Renal cortical epithelial cell (primary cell): ENCODE results near the gene AMPD3. TPM values are rescaled to one million over a fixed set of nuclear protein-coding genes. Genes with fewer than 3 reads are reported as not detected.
A peak's percentile ranks its signal among the peaks of the same experiment; 100 is the strongest.
"Not testable (repeated sequence)": the region's sequence is repeated elsewhere in the genome, so short reads cannot be mapped to it uniquely, and the experiment has no call there.

Experiments used
- DNase-seq: peaks from one replicate; pipeline ENCODE4 v3.0.0-alpha.2; 2011; ENCODE audit warnings: low read depth
- total RNA-seq: library from RNA; depleted of rRNA; stranded (reverse); fragments of >200 nt; gene quantifications from 2 replicates; pipeline ENCODE4 v1.2.3, GENCODE V29; 2014

AMPD3 gene
- 6.7 and 6.8 TPM in 2 replicates for total RNA-seq

DNA sequence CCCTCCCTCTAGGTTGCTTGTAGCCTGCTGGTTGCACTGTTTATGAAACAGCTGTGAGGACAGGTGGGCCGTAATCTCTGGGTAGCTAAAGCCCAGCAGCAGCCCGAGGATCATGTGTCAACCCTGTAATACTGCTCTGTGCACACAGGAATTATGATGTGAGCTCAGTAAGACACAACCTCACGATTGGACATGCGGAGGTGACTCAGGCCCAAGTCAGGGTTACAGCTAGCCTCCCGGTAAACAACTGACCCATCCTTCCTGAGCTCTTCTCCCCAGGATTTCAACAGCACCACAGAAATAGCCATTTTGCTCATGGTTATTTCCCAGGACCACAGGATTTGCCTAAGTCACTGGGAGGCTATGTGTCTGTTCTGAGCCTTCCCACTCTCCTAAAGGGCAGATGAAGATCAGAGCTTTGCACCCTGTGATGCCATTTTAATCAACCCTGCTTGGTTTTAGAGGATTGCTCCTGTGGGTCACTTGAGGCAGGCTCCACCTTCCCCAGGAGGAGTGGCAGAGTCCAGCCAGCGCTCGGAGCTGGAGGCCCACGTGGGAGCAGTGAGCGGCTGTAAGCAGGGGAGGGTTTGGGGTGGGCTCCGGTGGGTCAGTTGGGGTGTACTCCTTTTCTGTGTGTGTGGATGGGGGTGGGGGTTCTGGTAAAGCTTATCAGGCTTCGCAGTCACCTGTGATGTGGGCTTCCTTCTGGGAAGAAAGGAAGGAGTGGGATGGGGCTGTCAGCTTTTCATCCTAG, at the start of gene AMPD3:
Gene AMPD3, plus strand, starts transcription at position 387 of the 754 bp plus-strand sequence. CDS start 6,256 bp downstream, outside the sequence.
- peak; percentile 94 for DNase-seq

DNA sequence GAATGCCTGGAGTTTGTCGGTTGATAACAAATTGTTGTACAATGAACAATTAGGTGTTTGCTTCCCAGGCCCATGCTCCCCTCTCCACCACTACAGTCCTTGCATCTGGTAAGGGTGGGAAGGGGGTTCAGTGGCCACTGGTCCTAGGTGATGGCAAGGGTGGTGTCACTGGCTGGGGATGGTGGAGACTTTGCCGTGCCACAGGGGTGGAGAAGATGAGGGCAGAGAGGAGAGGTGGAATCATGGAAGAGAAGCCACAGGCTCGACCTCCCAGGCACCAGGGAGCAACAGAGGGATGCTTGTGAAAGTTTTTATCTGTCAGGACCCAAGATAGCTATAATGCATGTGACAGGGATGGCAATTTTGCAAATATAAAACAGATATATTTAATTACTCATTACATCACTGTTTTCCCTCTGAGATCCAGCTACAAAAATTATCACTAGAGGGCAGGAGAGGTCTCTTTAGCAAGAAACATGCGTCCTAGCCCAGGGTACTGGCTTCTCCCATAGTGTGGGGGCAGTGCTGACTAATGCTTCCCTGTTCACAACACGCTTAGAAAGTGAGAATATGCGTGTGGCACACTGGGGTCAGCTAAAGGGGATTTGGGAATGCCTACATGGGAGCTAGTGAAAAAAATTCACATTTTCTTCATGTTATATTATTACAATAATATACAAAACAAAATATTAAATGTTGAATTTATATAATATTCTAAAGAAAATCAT, 49.0 kb upstream of the AMPD3 start:
- peak; percentile 88 for DNase-seq

DNA sequence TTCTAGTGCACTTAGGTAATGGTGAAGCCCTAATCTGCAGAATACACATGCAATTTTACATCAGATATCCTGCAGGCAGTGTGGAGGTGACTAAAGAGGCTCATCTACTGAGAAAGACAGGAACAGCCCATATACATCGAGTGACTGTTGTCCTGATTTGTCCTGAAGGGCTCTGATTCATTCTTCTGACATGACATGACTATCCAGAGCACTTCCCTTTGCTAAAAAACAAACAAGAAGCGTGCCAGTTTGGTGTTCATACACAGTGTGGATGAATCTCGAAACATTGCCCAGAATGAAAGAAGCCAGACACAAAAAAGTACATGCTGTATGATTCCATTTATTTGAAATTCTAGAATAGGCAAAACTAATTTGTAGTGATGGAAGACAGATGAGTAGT, 48.0 kb upstream of the AMPD3 start:
- DNase-seq: peak; percentile 36

DNA sequence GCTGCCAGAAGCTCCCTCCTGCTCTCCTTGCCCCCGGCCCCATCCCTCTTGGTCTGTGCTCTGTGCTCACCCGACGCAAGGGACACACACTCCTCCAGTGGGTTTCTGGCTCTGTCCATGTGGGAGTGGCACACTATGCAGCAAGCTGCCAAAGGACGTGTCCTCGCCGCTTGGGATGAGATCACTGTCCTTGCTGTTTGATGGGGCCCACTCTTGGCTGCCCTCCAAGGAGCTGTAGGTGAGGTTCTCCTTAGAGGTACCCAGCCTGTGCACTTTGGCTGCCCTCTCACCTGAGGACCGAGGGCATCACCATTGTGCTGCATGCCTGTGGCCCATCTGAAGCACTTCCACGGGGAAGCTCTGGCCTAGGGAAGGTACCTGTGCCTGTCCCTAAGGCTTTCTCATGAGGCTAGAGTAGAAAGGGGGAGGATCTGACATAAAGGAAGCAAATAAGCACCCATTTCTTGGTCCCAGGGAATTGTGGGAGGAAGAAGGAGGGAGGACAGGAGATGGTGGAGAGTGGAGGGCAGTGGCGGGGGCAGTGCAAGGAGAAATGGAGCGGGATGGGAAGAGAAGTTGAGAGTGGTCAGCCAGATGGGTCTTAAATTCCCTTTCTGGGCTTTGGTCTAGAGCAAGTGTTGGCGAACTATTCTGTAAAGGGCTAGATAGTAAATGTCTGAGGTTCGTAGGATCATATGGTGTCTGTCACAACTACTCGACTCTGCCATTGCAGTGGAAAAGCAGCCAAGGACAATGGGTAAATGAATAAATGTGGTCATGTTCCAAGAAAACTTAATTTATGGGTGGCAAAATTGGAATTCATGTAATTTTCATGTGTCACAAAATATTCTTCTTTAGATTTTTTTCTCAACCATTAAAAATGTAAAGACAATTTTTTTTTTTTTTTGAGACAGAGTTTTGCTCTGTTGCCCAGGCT, 47.0 kb upstream of the AMPD3 start:
- no peak for DNase-seq

DNA sequence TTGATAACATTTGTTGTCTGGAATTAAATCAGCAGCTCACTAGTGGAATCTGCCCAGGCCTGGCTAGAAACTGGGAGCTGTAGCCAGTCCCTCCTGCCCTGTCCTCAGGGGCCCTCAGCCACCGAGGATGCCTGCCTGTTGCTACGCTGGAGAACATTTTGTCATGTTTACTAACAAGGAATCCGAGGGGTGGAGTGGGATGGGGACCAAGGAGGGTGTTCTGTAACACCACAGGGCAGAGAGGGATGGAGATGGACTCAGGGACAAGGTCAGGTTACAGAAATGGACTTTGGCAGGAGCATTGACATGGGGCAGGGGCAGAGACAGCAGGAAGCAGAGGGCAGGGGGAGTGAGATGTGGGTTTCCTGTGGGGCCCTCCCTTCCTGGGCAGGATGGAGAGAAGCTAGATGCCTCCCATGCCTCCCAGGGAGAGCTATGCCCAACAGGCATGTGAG, 45.8 kb upstream of the AMPD3 start:
- DNase-seq: no peak

DNA sequence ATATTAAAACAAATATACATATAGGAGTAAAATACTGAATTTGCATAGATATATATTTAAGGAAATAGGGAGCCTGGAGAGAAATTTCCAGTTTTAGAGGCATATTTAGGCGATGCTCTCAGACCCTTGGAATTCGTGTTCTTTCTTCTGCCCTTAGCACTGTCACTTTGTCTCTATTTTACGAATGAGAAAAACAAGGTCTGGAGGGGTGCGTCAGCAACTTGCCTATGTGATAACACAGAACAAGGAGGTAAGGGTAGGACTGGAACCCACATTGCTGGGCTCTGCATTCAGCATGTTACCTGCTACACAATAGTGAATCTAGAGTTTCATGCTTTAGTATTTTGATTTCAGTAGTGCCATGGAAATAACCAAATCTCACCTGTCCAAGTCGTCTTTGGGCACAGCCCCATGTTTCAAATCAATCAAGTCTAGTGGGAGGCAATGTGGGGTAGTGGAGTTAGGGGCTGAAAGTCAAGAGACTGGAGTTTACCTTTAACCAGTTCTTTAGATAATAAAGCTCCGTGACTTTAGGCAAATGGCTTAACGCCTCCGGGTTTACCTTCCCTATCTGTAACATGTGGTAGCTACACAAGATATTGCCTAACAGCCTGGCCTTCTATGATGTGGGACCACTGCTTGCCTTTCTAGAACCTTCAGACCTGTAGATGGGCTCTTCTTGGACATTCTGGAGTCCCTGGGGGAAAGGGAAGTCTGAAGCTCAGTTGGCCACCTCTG, 44.8 kb upstream of the AMPD3 start:
- no peak for DNase-seq

DNA sequence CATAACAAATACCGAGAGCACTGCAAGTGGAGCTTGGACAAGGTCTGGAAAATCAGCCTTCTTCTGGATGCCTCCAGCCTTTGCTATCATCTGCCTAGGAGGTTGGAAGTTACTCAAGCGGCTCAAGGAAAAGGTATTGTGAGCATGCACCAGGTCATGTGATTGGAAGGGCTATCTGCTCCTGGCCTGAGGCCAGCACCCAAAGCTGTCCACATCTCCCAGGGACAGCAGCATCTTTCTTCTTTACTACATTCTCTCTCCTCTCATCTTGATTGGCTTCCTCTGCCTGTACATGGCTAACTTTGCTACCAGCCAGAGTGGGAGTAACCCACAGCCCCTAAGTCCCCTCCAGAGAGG, 44.2 kb upstream of the AMPD3 start:
- DNase-seq: peak; percentile 32

DNA sequence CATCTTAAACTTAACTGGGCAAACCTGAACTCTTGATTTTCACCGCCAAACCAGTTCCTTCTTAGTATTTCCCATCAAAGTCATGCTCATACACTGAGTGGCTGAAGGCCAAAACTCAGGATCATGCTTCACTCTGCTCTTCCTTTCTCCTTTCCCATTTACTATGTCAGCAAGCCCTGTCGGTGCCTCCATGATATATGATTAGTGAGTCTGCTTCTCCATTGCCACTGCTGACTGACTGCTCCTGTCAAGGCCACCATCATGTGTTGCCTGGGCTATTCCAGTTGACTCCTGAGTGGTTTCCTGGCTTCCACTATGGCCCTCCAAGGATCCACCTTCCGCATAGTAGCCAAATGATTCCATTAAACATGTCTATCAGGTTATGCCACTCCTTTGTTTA, 42.8 kb upstream of the AMPD3 start:
- no peak for DNase-seq

DNA sequence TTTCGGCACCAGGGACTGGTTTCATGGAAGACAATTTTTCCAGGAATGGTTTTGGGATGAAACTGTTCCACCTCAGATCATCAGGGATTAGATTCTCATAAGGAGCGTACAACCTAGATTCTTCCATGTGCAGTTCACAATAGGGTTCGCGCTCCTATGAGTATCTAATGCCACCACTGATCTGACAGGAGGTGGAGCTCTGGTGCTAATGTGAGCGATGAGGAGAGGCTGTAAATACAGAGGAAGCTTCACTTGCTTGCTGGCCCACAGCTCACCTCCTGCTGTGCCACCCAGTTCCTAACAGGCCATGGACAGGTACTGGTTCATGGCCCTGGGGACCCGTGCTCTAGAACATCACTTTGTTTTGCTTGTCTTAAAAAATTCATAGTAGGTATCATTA, 41.8 kb upstream of the AMPD3 start:
- peak; percentile 13 for DNase-seq

DNA sequence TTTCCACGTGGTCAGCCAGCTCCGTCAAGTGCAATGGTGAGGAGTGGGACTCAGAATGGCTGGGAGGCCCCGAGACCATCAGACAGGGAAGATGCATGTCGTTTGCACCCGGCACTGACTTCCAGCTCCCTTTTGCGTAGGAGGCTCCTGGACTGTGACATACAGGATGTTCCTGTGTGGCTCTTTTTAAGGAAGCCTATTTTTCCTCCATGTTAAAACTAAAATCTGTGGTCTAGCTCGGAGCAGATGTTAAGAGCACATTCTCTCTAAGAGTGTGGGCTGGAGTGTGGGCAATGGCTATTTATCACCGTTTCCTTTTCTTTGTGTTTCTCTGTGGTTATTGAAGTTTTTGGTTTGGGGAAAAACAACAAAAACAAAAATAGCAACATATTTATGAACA, 40.9 kb upstream of the AMPD3 start:
- DNase-seq: no peak

DNA sequence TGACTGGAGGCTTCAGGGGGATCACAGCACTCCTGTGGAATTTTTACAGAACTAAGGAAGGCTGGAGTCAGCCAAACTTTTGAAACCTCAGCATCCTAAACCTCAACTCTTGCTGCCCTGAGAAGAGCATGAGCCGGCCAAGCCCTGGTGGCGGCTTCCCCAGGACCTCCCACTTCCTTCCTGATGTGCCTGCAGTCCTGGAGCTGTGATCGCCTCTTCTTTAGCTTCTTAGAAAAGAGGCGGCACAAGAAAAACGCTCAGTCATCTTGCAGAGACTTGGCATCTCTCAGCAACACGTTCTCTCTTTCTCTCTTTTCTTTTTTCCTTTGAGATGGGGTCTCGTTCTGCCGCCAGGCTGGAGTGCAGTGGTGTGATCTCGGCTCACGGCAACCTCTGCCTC, 40.4 kb upstream of the AMPD3 start:
- DNase-seq: no peak

DNA sequence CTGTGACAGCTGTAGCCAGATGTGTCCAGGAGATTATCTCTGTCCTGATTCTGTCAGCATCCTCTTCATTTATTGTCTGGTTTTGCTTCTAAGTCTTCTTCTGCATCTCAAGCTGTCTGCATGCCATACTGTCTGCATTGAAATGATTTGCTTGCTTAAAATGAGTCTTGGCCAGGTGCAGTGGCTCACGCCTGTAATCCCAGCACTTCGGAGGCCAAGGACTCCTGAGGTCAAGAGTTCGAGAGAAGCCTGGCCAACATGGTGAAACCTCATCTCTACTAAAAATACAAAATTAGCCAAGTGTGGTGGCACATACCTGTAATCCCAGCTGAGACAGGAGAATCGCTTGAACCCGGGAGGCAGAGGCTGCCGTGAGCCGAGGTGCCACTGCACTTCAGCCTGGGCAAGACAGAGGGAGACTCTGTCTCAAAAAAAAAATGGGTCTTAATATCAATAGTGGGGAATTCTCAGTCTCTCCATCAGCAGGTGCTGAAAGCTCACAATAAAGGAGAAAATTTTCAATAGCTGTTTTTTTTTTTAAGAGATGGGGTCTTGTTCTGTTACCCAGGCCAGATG, 39.2 kb upstream of the AMPD3 start:
- DNase-seq: no peak

DNA sequence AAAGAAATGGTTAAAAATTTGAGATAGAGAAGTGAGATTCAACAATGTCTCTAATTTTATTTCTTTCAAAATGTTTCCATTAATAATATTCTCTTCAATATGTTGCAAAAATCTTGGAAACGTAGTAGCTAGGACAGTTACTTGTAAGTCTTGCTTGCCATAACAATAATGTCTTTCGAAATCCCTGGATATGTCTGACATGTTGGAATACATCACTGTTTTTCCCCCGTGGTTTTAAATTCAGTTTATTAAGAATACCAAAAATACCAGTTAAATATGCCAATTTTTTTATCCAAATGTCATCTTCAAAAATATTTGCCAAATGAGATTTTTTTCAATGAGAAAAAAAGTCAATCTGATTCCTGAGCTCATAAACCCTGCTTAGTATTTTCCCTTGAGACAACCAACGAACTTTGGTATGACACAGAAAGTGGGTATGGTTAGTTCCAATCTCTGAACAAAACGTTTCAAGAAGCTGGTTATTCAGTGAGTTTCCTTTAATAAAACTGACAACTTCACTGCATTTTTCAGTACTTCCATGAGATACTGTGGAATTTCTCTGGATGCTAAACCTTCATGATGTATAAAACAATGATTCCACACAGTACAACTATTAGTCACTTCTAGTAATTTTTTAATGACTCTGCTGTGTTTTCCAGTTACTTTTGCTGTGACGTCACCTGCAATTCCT, 36.7 kb upstream of the AMPD3 start:
- no peak for DNase-seq

DNA sequence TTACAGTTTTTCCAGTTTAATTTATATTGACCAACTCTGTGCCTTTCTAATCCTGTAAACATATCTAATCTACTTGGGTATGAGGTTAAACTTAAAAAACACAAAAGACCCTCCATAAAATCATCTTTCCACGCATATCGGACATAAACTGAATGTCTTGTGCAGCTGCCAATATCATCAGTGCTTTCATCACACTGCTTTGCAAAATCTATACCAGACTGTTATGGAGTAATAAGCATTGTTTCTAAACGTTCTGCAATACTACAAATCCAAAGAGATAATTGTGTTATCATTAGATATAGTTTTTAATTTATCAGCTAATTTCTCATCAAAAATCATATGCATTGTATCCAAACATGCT, 36.1 kb upstream of the AMPD3 start:
- no peak for DNase-seq

DNA sequence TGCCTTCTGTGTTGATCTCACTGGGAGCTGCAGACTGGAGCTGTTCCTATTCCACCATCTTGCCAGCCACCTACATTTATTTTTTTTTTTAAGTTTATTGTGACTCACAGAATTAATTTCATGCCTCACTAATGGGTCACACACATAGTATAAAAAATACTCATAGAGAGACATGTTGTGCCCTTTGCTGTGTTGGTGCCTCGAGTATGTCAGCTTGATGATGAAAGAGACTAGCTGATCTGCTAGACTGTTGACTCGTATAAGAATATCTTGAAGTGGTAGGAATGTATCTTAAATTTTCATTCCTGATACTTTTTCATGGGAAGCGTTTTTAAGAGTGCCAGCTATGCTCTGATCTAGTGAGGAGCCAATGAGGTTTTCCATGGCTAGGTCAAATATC, 28.6 kb upstream of the AMPD3 start:
- DNase-seq: peak; percentile 7

DNA sequence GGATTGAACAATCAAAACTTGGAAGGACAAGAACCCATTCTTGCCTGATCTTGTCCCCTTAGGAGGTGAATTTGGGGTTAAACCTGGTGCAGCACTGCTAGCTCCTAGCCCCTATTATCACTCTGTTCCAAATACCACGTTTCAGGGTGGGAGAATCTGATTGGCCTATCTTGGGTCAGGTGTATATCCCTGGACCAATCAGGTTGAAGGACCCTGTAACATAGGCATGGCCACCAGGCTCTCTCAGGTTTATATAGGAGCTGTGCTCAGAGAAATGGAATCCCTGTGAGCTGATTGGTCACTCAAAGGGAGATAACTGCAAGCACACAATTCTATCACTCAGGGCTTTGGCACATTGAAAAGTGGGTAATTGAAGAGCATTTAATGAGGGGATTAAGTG, 26.6 kb upstream of the AMPD3 start:
- no peak for DNase-seq

DNA sequence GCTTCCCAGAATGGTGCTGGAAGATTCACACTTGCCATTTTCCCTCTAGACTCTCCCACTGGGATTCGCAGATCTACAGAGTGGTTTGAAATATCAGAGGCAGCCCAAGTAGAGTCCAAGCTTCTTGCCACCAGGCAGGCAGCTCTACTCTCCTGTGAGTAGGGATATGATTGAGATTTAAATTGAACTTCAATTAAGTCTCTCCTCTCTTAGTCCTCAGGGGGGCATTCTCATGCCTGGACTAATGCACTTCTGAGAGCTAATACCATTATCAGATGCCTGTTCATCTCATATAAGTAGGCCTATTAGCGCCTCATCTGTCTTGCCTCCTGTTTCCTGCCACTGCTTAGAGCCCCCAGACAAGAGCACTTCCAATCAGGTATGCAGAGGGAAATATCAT, 25.5 kb upstream of the AMPD3 start:
- DNase-seq: no peak

DNA sequence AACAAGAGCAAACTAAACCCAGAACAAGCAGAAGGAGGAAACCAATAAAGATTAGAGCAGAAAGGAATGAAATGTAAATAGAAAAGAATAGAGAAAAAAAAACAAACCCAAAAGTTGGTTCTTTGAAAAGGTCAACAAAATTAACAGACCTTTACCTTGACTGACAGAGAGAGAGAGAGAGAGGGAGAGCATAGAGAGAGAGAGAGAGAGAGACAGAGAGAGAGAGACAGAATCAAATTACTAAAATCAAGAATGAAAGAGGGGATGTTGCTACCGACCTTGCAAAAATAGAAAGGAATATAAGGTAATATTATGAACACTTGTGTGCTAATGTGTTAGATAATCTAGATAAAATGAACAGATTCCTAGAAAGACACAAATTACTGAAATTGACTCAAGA, 22.6 kb upstream of the AMPD3 start:
- no peak for DNase-seq

DNA sequence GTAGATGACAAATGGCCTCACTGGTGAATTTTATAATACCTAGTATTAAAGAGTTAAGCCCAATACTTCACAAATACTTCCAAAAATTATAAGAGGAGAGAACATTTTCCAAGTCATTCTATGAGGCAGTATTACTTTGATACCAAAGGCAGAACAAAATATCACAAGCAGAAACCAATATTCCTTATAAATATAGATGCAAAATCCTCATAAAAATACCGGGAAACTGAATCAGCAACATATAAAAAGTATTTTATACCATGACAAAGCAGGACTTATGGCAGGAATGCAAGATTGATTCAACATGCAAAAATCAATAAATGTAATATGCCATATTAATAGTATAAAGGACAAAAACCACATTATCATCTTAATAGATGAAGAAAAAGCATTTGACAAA, 22.1 kb upstream of the AMPD3 start:
- DNase-seq: no peak

DNA sequence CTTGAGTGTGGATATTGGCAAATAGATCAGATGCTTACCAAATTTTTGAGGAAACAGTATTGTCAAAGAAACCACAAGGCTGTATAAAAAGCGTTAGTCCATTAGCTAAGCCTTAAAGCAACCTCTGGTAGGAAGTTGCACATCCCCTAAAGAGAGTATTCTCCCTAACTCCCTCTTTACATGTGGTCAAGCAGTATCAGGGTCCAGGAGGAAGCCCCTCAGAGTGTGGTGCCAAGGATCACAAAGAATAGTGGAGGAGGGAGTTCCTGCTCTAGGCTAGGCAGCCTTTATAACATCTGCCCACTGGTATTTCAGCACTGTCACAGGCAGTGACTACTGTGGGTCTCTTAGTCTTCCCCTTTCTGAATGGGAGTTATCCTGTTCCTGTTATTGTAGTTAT, 18.8 kb upstream of the AMPD3 start:
- no peak for DNase-seq

DNA sequence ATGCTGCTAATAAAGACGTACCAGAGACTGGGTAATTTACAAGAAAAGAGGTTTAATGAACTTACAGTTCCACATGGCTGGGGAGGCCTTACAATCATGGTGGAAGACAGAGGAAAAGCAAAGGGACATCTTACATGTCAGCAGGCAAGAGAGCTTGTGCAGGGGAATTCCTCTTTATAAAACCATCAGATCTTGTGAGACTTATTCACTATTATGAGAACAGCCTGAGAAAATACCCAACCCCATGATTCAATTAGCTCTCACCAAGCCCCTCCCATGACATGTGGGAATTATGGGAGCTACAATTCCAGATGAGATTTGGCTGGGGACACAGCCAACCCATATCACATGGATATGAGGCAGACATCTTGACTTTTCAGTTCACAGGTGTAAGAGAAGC, 18.4 kb upstream of the AMPD3 start:
- DNase-seq: not testable (repeated sequence)
